ENCODE data around the gene STAMBPL1. TPM values are rescaled to one million over a fixed set of nuclear protein-coding genes. Genes with fewer than 3 reads are reported as not detected.

The STAMBPL1 gene
- total RNA-seq, 3 donors from 2014 or later (not counting 1 experiment from before 2014, with no cell fraction given) = 14.8 to 30.3 (median 18.1) TPM

DNA sequence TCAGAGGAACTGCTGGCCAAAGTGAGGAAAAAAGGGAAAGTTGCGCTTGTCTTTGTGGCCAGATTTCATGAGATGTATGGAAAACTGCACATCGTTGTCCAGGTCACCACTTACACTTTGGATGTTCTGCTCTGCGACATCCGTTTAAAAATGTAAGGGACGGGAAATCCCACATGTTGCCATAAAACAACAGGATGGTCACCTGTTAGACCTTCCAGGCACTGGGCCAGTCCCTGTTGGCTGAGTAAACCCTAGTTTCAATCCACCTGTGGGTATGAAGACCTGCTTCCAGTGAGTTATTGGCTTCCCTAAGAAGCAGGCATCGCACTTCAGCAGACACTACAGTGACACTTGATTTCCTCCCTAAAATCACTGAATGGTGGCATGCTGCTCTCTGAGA lies 2.7 kb upstream of the STAMBPL1 start:
- Histone ChIP-seq H3K9me3 (ENCODE audit: control insufficient read depth, insufficient read depth, low read length) (no peaks in the 10 kb centered on the region), H3K4me1 (ENCODE audit: control insufficient read depth, insufficient read depth, low read length) (peaks cover 14% of the 10 kb centered on the region), H3K4me3 (ENCODE audit: low read length) (no peak overlapping the region), H3K27me3 (ENCODE audit: control insufficient read depth, insufficient read depth, low read length) (no peaks in the 10 kb centered on the region), H3K36me3 (ENCODE audit: control insufficient read depth, insufficient read depth, low read length) (no peaks in the 10 kb centered on the region), H3K27ac (ENCODE audit: low read length) (no peak overlapping the region)
- no peaks in the 10 kb centered on the region for H3K36me3 Mint-ChIP-seq
- intact Hi-C loops (cut with micrococcal nuclease) = no loop called here
- H3K27me3 Mint-ChIP-seq (ENCODE audit: low read depth in 2 of 2) = peaks cover 4% of the 10 kb centered on the region in 2 donors
- DNase-seq (no peak), ATAC-seq (no peak)
- peaks cover 29 to 32% of the 10 kb centered on the region in 2 donors for H3K4me1 Mint-ChIP-seq
- H3K27ac Mint-ChIP-seq = no peak overlapping the region
- H3K4me3 Mint-ChIP-seq = no peak overlapping the region
- WGBS (ENCODE audit: insufficient coverage) = over 99% methylated on average over 6 of the region's 6 CpGs
- H3K9me3 Mint-ChIP-seq = no peaks in the 10 kb centered on the region
- TF ChIP-seq, protein P1, sequence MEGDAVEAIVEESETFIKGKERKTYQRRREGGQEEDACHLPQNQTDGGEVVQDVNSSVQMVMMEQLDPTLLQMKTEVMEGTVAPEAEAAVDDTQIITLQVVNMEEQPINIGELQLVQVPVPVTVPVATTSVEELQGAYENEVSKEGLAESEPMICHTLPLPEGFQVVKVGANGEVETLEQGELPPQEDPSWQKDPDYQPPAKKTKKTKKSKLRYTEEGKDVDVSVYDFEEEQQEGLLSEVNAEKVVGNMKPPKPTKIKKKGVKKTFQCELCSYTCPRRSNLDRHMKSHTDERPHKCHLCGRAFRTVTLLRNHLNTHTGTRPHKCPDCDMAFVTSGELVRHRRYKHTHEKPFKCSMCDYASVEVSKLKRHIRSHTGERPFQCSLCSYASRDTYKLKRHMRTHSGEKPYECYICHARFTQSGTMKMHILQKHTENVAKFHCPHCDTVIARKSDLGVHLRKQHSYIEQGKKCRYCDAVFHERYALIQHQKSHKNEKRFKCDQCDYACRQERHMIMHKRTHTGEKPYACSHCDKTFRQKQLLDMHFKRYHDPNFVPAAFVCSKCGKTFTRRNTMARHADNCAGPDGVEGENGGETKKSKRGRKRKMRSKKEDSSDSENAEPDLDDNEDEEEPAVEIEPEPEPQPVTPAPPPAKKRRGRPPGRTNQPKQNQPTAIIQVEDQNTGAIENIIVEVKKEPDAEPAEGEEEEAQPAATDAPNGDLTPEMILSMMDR (IDR thresholded peaks at IDR 0.05) = no peak

DNA sequence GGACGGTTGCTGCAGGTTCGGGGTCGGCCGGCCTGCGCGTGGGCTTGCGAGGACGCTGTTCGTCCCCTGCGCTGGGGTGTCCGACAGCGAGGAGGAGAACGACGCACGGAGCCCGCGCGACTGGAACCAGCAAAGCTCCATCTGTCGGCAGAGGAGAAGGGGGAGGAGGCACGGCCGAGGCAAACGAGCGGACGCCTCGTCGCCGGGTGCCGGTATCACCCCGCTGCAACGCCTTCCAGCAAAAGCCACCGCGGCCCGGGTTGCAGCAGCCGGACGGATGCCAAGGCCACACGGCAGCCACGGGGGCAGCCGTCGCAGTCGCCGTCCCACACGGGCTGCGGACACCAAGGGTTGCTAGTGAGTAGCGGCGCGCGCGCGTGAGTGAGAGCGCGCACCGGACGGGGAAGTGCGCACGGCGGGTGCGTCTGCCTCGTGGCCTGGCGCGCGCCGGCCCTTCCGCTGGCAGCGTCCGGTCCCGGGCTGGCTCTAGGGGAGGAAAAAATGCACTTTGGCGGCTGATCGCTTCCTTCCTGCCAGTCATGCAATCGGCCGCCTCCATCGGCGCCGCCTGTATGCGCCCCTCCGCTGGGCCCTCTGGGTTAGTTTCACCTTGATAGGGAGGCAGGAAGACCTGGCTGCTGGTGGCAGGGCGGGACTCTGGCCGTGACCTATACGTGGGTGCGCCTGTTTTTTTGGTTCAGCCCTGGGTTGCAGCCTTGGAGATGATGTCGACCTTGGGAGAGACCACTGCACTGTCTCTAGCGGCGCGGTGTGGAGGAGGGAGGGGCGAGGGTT lies 434 bp downstream of the STAMBPL1 start:
- Histone ChIP-seq H3K4me3 (ENCODE audit: low read length) (peak overlapping the region; percentile 89), H3K27me3 (ENCODE audit: control insufficient read depth, insufficient read depth, low read length) (no peaks in the 10 kb centered on the region), H3K27ac (ENCODE audit: low read length) (peak overlapping the region; percentile 93), H3K4me1 (ENCODE audit: control insufficient read depth, insufficient read depth, low read length) (peaks cover 14% of the 10 kb centered on the region), H3K9me3 (ENCODE audit: control insufficient read depth, insufficient read depth, low read length) (no peaks in the 10 kb centered on the region), H3K36me3 (ENCODE audit: control insufficient read depth, insufficient read depth, low read length) (no peaks in the 10 kb centered on the region)
- Mint-ChIP-seq H3K36me3 (no peaks in the 10 kb centered on the region), H3K4me1 (peaks cover 50 to 59% of the 10 kb centered on the region in 2 donors), H3K9me3 (no peaks in the 10 kb centered on the region), H3K27me3 (ENCODE audit: low read depth in 2 of 2) (peaks cover 0 to 4% of the 10 kb centered on the region in 2 donors), H3K27ac (peak overlapping the region; percentile 88 to 97), H3K4me3 (peak overlapping the region; percentile 98)
- TF ChIP-seq, protein P1 (IDR thresholded peaks at IDR 0.05) = no peak
- ATAC-seq (peak; percentile 75 to 91 (median 80)), DNase-seq (peak; percentile 69 to 84)
- WGBS (ENCODE audit: insufficient coverage) = under 1% methylated on average over 84 of the region's 84 CpGs
- intact Hi-C loops (cut with micrococcal nuclease) = loop anchor here (2.0 to 5.0 kb wide), 3 partner anchors 46 to 54 kb away; no protein-coding TSS in a partner anchor

DNA sequence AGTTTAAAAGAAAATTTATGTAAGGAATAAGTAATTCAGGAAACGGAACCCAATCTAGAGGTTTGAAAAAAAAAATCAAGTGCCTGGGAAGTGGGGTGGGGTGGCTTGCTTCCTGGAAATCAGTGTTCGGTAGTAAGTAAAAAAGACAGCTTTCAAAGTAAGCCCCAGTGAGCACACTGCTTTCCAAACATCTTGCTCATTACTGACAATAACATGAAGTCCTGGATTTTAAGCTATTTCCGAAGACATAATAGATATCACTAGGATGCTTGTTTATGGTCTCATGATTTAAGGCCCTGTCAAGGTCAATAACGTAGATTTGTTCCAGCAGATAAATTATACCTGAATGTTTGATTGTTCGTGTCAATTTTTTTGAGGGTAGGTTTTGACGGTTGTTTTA lies 1.3 kb downstream of the STAMBPL1 start:
- no peaks in the 10 kb centered on the region for H3K36me3 ChIP-seq (ENCODE audit: control insufficient read depth, insufficient read depth, low read length)
- H3K4me3 ChIP-seq (ENCODE audit: low read length) = peak overlapping the region; percentile 89
- H3K27ac Mint-ChIP-seq = peak overlapping the region; percentile 88 to 97
- H3K27me3 Mint-ChIP-seq (ENCODE audit: low read depth in 2 of 2) = peaks cover 0 to 4% of the 10 kb centered on the region in 2 donors
- H3K36me3 Mint-ChIP-seq = no peaks in the 10 kb centered on the region
- no peaks in the 10 kb centered on the region for H3K9me3 ChIP-seq (ENCODE audit: control insufficient read depth, insufficient read depth, low read length)
- H3K27ac ChIP-seq (ENCODE audit: low read length) = peak overlapping the region; percentile 93
- no peaks in the 10 kb centered on the region for H3K9me3 Mint-ChIP-seq
- TF ChIP-seq, protein P1 (IDR thresholded peaks at IDR 0.05) = no peak
- peaks cover 50 to 62% of the 10 kb centered on the region in 2 donors for H3K4me1 Mint-ChIP-seq
- H3K4me3 Mint-ChIP-seq = peak overlapping the region; percentile 98
- ATAC-seq = no peak
- H3K27me3 ChIP-seq (ENCODE audit: control insufficient read depth, insufficient read depth, low read length) = no peaks in the 10 kb centered on the region
- intact Hi-C loops (cut with micrococcal nuclease) = loop anchor here (2.0 to 5.0 kb wide), 3 partner anchors 47 to 55 kb away; no protein-coding TSS in a partner anchor
- WGBS (ENCODE audit: insufficient coverage) = 22% methylated on average over 5 of the region's 6 CpGs
- H3K4me1 ChIP-seq (ENCODE audit: control insufficient read depth, insufficient read depth, low read length) = peaks cover 14% of the 10 kb centered on the region
- peak in 1 of 2 donors; percentile 31 for DNase-seq

Data from natural killer cell (primary cell).